Heart left ventricle (tissue), 13 donors: ENCODE data around the gene OPCML.

Experiments
- POLR2A ChIP-seq, 2 donors: fragments of 450-650 bp; IDR thresholded peaks; one replicate each; pipeline ENCODE4 v1.6.1; 2017; ENCODE audit warnings: antibody characterized with exemption in 2 of 2, mild to moderate bottlenecking in 2 of 2, moderate library complexity in 2 of 2
- TF ChIP-seq, protein P1 (sequence below), 12 donors: fragments of 200-600 bp; sonication (generic) in 4 of 12; IDR thresholded peaks; one replicate each; pipeline versions ENCODE4 v1.5.0 to v1.8.0; 2018 to 2022; ENCODE audit warnings: antibody characterized with exemption in 12 of 12, mild to moderate bottlenecking in 5 of 12
- donor health status: ischemic (EF 13 %, LVEDD 7.1; RV severe dilation, severe dysfunction).
- donor health status: DM: no; HTN: yes; CAD: no.
- donor health status: DM: no; HTN: no; CAD: no.
- donor health status: ischemic (EF 25% LVEDD 6.9; RV normal size, moderate dysfunction).
- donor health status: ischemic (EF 25% LVEDD 5.7; RV mildly dilated, moderate dysfunction).
- donor health status: ischemic (EF 35%, LVEDD 5.7; RV mildly dilated, moderate dysfunction).
- donor health status: nonischemic (EF 11% LVEDD 7.7; RV severe dilation, severe dysfunction).
- donor health status: DM: yes; HTN: yes; CAD: no.
- donor health status: PGD.
- donor health status: ischemic (EF 29% LVEDD 5.4; RV normal size, mild dysfunction).
- donor health status: nonischemic (EF 23%, LVEDD 6.1; RV moderate dilation, normal function).

DNA sequence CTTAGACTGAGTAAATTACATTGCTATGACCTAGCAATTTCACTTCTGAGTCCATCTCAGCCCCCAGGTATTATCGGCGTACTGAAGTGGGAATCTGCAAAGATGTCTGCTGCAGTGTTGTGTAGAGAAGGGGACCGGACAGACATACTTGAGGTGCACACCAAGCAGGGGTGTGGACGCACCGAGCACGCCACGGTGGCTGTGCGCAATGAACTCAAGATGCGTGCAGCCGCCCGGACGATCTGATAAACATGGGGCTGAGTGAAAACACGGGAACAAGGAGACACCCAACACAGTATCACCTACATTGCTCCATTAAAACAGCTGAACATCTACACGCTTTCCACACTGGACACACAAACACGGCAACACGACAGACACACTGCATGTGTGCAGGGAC lies 454.3 kb downstream of the OPCML start:
- TF ChIP-seq, protein P1, sequence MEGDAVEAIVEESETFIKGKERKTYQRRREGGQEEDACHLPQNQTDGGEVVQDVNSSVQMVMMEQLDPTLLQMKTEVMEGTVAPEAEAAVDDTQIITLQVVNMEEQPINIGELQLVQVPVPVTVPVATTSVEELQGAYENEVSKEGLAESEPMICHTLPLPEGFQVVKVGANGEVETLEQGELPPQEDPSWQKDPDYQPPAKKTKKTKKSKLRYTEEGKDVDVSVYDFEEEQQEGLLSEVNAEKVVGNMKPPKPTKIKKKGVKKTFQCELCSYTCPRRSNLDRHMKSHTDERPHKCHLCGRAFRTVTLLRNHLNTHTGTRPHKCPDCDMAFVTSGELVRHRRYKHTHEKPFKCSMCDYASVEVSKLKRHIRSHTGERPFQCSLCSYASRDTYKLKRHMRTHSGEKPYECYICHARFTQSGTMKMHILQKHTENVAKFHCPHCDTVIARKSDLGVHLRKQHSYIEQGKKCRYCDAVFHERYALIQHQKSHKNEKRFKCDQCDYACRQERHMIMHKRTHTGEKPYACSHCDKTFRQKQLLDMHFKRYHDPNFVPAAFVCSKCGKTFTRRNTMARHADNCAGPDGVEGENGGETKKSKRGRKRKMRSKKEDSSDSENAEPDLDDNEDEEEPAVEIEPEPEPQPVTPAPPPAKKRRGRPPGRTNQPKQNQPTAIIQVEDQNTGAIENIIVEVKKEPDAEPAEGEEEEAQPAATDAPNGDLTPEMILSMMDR (IDR thresholded peaks at IDR 0.05): no peak
- no peak for TF ChIP-seq POLR2A (IDR thresholded peaks at IDR 0.05)
